Suprapubic skin (tissue), 4 donors: ENCODE measurements around the gene CSMD2.

Experiments used
- CTCF ChIP-seq, 2 donors: fragments of 200-600 bp in 1 of 2; fragments of 450-650 bp in 1 of 2; sonication (generic) in 1 of 2; IDR thresholded peaks; one replicate each; pipeline ENCODE4 v1.5.1; 2016 to 2019; ENCODE audit warnings: antibody characterized with exemption in 2 of 2, mild to moderate bottlenecking in 1 of 2, moderate library complexity in 1 of 2
- EP300 ChIP-seq: sonication (generic); formaldehyde crosslinking; IDR thresholded peaks from one replicate; pipeline ENCODE4 v1.6.1; 2017; ENCODE audit warnings: antibody characterized with exemption
- POLR2A ChIP-seq, 2 donors: fragments of 450-650 bp; IDR thresholded peaks; one replicate each; pipeline ENCODE4 v1.6.1; 2017; ENCODE audit warnings: antibody characterized with exemption in 2 of 2, mild to moderate bottlenecking in 2 of 2, moderate library complexity in 2 of 2
- POLR2AphosphoS5 ChIP-seq, 3 donors: sonication (generic); formaldehyde crosslinking; IDR thresholded peaks; one replicate each; pipeline ENCODE4 v1.6.1; 2017; ENCODE audit warnings: antibody characterized with exemption in 3 of 3

GRCh38 chr1:33973799-33974545, 191.1 kb downstream of the CSMD2 start:
- TF ChIP-seq POLR2A (IDR thresholded peaks at IDR 0.05) = no peak
- TF ChIP-seq CTCF (IDR thresholded peaks at IDR 0.05) = no peak
- TF ChIP-seq POLR2AphosphoS5 (IDR thresholded peaks at IDR 0.05) = no peak
- TF ChIP-seq EP300 = no peak
